Ascending aorta (tissue), 2 donors: ENCODE results near the gene GNLY. TPM values are rescaled to one million over a fixed set of nuclear protein-coding genes. Genes with fewer than 3 reads are reported as not detected.

Experiments
- DNase-seq, 2 donors: peaks; one replicate each; pipeline ENCODE4 v3.0.0-alpha.2; 2019; ENCODE audit warnings: low spot score in 2 of 2
- H3K27ac ChIP-seq, 2 donors: fragments of 200-600 bp; sonication (generic); one replicate each; pipeline ENCODE4 v1.5.1; 2016 to 2017; ENCODE audit warnings: mild to moderate bottlenecking in 1 of 2
- H3K27me3 ChIP-seq: fragments of 200-600 bp; sonication (generic); one replicate; pipeline ENCODE4 v1.5.1; 2017
- H3K36me3 ChIP-seq, 2 donors: fragments of 200-600 bp; sonication (generic); one replicate each; pipeline ENCODE4 v1.5.1; 2016
- H3K4me1 ChIP-seq, 2 donors: fragments of 200-600 bp; sonication (generic); one replicate each; pipeline ENCODE4 v1.5.1; 2016 to 2017; ENCODE audit warnings: mild to moderate bottlenecking in 1 of 2
- H3K4me3 ChIP-seq, 2 donors: fragments of 200-600 bp; sonication (generic); one replicate each; pipeline ENCODE4 v1.5.1; 2016 to 2017; ENCODE audit warnings: mild to moderate bottlenecking in 1 of 2
- H3K9me3 ChIP-seq, 2 donors: fragments of 200-600 bp; sonication (generic); one replicate each; pipeline ENCODE4 v1.5.1; 2016
- CTCF ChIP-seq, 3 experiments: fragments of 200-600 bp in 2 of 3; fragments of 450-650 bp in 1 of 3; sonication (generic) in 2 of 3; IDR thresholded peaks; one replicate each; pipeline ENCODE4 v1.5.1; 2016 to 2019; ENCODE audit warnings: antibody characterized with exemption in 3 of 3, mild to moderate bottlenecking in 1 of 3, moderate library complexity in 1 of 3
- intact Hi-C: fragments of 100-400 bp; cut with DNase I; formaldehyde crosslinking; loops from one replicate; pipeline ENCODE4 v1.15.1; 2023
- total RNA-seq: library from RNA; depleted of rRNA; stranded (reverse); fragments of >200 nt; gene quantifications from one replicate; pipeline ENCODE4 v1.1.0, GENCODE V29; 2016

GNLY gene
- total RNA-seq, 1 donor from 2014 or later: not detected

- no peaks in the 10 kb centered on the region for H3K36me3 ChIP-seq
- no peaks in the 10 kb centered on the region for H3K27me3 ChIP-seq
- no peaks in the 10 kb centered on the region for H3K9me3 ChIP-seq
- no peak for DNase-seq
- no peak overlapping the region for H3K4me3 ChIP-seq
- peak overlapping the region; percentile 97 to 98 for H3K27ac ChIP-seq
- intact Hi-C loops: no loop called here
- peaks cover 29 to 69% of the 10 kb centered on the region in 2 donors for H3K4me1 ChIP-seq
- no peak for TF ChIP-seq CTCF (IDR thresholded peaks at IDR 0.05)
Measured at GRCh38 chr2:85746321-85747004, 52.3 kb downstream of the GNLY start.

- no peaks in the 10 kb centered on the region for H3K27me3 ChIP-seq
- peaks cover 27 to 71% of the 10 kb centered on the region in 2 donors for H3K4me1 ChIP-seq
- no peak for TF ChIP-seq CTCF (IDR thresholded peaks at IDR 0.05)
- H3K36me3 ChIP-seq: no peaks in the 10 kb centered on the region
- no peaks in the 10 kb centered on the region for H3K9me3 ChIP-seq
- DNase-seq: no peak
- no peak overlapping the region for H3K4me3 ChIP-seq
- intact Hi-C loops: no loop called here
- H3K27ac ChIP-seq: peak overlapping the region; percentile 97 to 98
Measured at GRCh38 chr2:85747441-85747840, 53.3 kb downstream of the GNLY start.

GRCh38 chr2:85748039-85748734, 54.0 kb downstream of the GNLY start:
- Histone ChIP-seq H3K9me3 (no peaks in the 10 kb centered on the region), H3K36me3 (no peaks in the 10 kb centered on the region), H3K27ac (peak overlapping the region; percentile 97 to 98), H3K4me1 (peaks cover 22 to 70% of the 10 kb centered on the region in 2 donors), H3K4me3 (no peak overlapping the region), H3K27me3 (no peaks in the 10 kb centered on the region)
- intact Hi-C loops: no loop called here
- TF ChIP-seq CTCF (IDR thresholded peaks at IDR 0.05): no peak
- no peak for DNase-seq

Other genes starting within 250 kb of the GNLY start
- 91.7 TPM for gene MAT2A, start 155.2 kb upstream of the GNLY start, total RNA-seq
- 31.9 TPM for gene GGCX, start 132.9 kb upstream of the GNLY start, total RNA-seq
- gene VAMP8, start 116.8 kb upstream of the GNLY start, total RNA-seq: 10.0 TPM
- 114 TPM for gene VAMP5, start 109.9 kb upstream of the GNLY start, total RNA-seq
- gene RNF181, start 98.6 kb upstream of the GNLY start, total RNA-seq: 157 TPM
- 26.7 TPM for gene TMEM150A, start 91.7 kb upstream of the GNLY start, total RNA-seq
- 1.6 TPM for gene C2orf68, start 82.3 kb upstream of the GNLY start, total RNA-seq
- gene USP39, start 78.2 kb upstream of the GNLY start, total RNA-seq: 81.1 TPM
- gene SFTPB, start 26.2 kb upstream of the GNLY start, total RNA-seq: not detected
- gene ATOH8, start 59.6 kb downstream of the GNLY start, total RNA-seq: 239 TPM
- 21.0 TPM for gene ST3GAL5, start 194.6 kb downstream of the GNLY start, total RNA-seq